Natural killer cell (primary cell): Measurements from ENCODE around the gene GRHL3. TPM values are rescaled to one million over a fixed set of nuclear protein-coding genes. Genes with fewer than 3 reads are reported as not detected.

ENCODE experiments used
- ATAC-seq, 3 donors: fragments of 150-1000 bp in 2 of 3; fragments of 200-7000 bp in 1 of 3; cut with Tn5 transposase; 1 replicate in 1 of 3; 2 replicates in 2 of 3; pipeline ENCODE4 v1.10.0; 2021; ENCODE audit warnings: mild to moderate bottlenecking in 2 of 3, moderate library complexity in 2 of 3
- DNase-seq, 2 donors: peaks; one replicate each; pipeline versions ENCODE4 v3.0.0 to v3.0.0-alpha.2; 2013 to 2021; ENCODE audit warnings: mixed read lengths in 1 of 2
- H3K27ac ChIP-seq: one replicate; pipeline ENCODE4 v1.5.1; 2013; ENCODE audit warnings: mild to moderate bottlenecking, low read length
- H3K27me3 ChIP-seq: one replicate; pipeline ENCODE4 v1.6.1; 2013; ENCODE audit warnings: low read length; ENCODE audit not compliant: control insufficient read depth, insufficient read depth
- H3K36me3 ChIP-seq: one replicate; pipeline ENCODE4 v1.6.1; 2013; ENCODE audit warnings: low read length; ENCODE audit not compliant: control insufficient read depth, insufficient read depth
- H3K4me1 ChIP-seq: one replicate; pipeline ENCODE4 v1.6.1; 2013; ENCODE audit warnings: low read length; ENCODE audit not compliant: control insufficient read depth, insufficient read depth
- H3K4me3 ChIP-seq: one replicate; pipeline ENCODE4 v1.5.1; 2013; ENCODE audit warnings: low read length
- H3K9me3 ChIP-seq: one replicate; pipeline ENCODE4 v1.6.1; 2013; ENCODE audit warnings: low read length; ENCODE audit not compliant: control insufficient read depth, insufficient read depth
- H3K27ac Mint-ChIP-seq, 2 donors: one replicate each; pipeline ENCODE4 v1.8.0; 2022; ENCODE audit warnings: mild to moderate bottlenecking in 2 of 2, mixed read lengths in 2 of 2, moderate library complexity in 1 of 2
- H3K27me3 Mint-ChIP-seq, 2 donors: one replicate each; pipeline ENCODE4 v1.8.0; 2022; ENCODE audit warnings: low read depth in 2 of 2, mixed read lengths in 2 of 2
- H3K36me3 Mint-ChIP-seq: one replicate; pipeline ENCODE4 v1.8.0; 2022; ENCODE audit warnings: mixed read lengths
- H3K4me1 Mint-ChIP-seq, 2 donors: one replicate each; pipeline ENCODE4 v1.8.0; 2022; ENCODE audit warnings: mixed read lengths in 2 of 2
- H3K4me3 Mint-ChIP-seq: one replicate; pipeline ENCODE4 v1.8.0; 2022; ENCODE audit warnings: mild to moderate bottlenecking, moderate library complexity, mixed read lengths
- H3K9me3 Mint-ChIP-seq, 2 donors: one replicate each; pipeline ENCODE4 v1.8.0; 2022; ENCODE audit warnings: mixed read lengths in 2 of 2
- WGBS: methylation state at CpG from one replicate; pipeline ENCODE4 v1.1.7; 2013; ENCODE audit warnings: missing lambda C conversion rate; ENCODE audit not compliant: insufficient coverage; 5-methylcytosine and 5-hydroxymethylcytosine counted together
- intact Hi-C: fragments of 100-400 bp; cut with micrococcal nuclease; formaldehyde crosslinking; loops from one replicate; pipeline ENCODE4 v1.14.2; 2022
- total RNA-seq, 4 donors: library from RNA; stranded (reverse); fragments of 120-200 nt in 1 of 4; gene quantifications; one replicate each; pipeline versions ENCODE4 v1.2.3 to v1.2.4, GENCODE V29; 2013 to 2022
- TF ChIP-seq, protein P1 (sequence below): fragments of 200-600 bp; IDR thresholded peaks from one replicate; pipeline ENCODE4 v1.8.0; 2022; ENCODE audit warnings: antibody characterized with exemption

GRHL3 gene
- total RNA-seq, 3 donors from 2014 or later (not counting 1 experiment from before 2014, with no cell fraction given), result not detected

GRCh38 chr1:24357038-24357437 is 37.9 kb downstream of the GRHL3 start:
- no peak overlapping the region for H3K27ac Mint-ChIP-seq
- H3K36me3 ChIP-seq, result no peaks in the 10 kb centered on the region
- H3K4me3 Mint-ChIP-seq, result no peak overlapping the region
- TF ChIP-seq, protein P1, sequence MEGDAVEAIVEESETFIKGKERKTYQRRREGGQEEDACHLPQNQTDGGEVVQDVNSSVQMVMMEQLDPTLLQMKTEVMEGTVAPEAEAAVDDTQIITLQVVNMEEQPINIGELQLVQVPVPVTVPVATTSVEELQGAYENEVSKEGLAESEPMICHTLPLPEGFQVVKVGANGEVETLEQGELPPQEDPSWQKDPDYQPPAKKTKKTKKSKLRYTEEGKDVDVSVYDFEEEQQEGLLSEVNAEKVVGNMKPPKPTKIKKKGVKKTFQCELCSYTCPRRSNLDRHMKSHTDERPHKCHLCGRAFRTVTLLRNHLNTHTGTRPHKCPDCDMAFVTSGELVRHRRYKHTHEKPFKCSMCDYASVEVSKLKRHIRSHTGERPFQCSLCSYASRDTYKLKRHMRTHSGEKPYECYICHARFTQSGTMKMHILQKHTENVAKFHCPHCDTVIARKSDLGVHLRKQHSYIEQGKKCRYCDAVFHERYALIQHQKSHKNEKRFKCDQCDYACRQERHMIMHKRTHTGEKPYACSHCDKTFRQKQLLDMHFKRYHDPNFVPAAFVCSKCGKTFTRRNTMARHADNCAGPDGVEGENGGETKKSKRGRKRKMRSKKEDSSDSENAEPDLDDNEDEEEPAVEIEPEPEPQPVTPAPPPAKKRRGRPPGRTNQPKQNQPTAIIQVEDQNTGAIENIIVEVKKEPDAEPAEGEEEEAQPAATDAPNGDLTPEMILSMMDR, result no peak
- H3K4me1 Mint-ChIP-seq, result no peaks in the 10 kb centered on the region
- H3K9me3 Mint-ChIP-seq, result no peaks in the 10 kb centered on the region
- no peaks in the 10 kb centered on the region for H3K4me1 ChIP-seq
- no peak overlapping the region for H3K27ac ChIP-seq
- ATAC-seq (no peak), DNase-seq (no peak)
- H3K9me3 ChIP-seq, result no peaks in the 10 kb centered on the region
- H3K4me3 ChIP-seq, result no peak overlapping the region
- intact Hi-C loops, result no loop called here
- WGBS, result 93% methylated on average over 6 of the region's 7 CpGs
- no peaks in the 10 kb centered on the region for H3K27me3 ChIP-seq
- no peaks in the 10 kb centered on the region for H3K36me3 Mint-ChIP-seq
- no peaks in the 10 kb centered on the region for H3K27me3 Mint-ChIP-seq

GRCh38 chr1:24360681-24361080 is 41.5 kb downstream of the GRHL3 start:
- Histone ChIP-seq H3K27me3 (no peaks in the 10 kb centered on the region), H3K9me3 (no peaks in the 10 kb centered on the region), H3K4me3 (no peak overlapping the region), H3K36me3 (no peaks in the 10 kb centered on the region), H3K27ac (no peak overlapping the region), H3K4me1 (no peaks in the 10 kb centered on the region)
- TF ChIP-seq, protein P1, result no peak
- WGBS, result 97% methylated on average over 10 of the region's 10 CpGs
- no peak overlapping the region for H3K4me3 Mint-ChIP-seq
- no peaks in the 10 kb centered on the region for H3K4me1 Mint-ChIP-seq
- no peaks in the 10 kb centered on the region for H3K36me3 Mint-ChIP-seq
- ATAC-seq (no peak), DNase-seq (no peak)
- no peak overlapping the region for H3K27ac Mint-ChIP-seq
- intact Hi-C loops, result no loop called here
- no peaks in the 10 kb centered on the region for H3K9me3 Mint-ChIP-seq
- H3K27me3 Mint-ChIP-seq, result no peaks in the 10 kb centered on the region

DNA sequence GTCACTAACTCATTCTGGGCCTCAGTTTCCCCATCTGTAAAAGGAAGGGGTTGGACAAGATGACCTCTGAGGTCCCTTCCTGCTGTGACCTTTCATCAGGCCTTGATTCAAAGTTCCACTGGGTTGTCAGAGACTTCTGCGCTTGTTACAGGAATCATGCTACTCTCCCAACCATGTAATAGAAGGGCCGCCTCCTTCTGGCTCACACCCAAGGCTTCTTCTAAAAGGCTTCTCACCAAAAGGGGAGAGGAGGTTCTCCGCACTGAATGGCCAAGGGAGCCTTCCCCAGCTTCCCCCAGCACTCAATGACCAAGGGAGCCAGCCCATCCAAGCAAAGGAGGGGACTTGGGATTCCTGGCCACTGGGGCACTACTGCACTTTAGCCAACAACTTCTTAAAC is 42.7 kb downstream of the GRHL3 start:
- Histone ChIP-seq H3K27ac (no peak overlapping the region), H3K4me1 (no peaks in the 10 kb centered on the region), H3K27me3 (no peaks in the 10 kb centered on the region), H3K9me3 (no peaks in the 10 kb centered on the region), H3K4me3 (no peak overlapping the region), H3K36me3 (no peaks in the 10 kb centered on the region)
- Mint-ChIP-seq H3K9me3 (no peaks in the 10 kb centered on the region), H3K4me1 (no peaks in the 10 kb centered on the region), H3K4me3 (no peak overlapping the region), H3K27me3 (no peaks in the 10 kb centered on the region), H3K27ac (no peak overlapping the region), H3K36me3 (no peaks in the 10 kb centered on the region)
- intact Hi-C loops, result no loop called here
- TF ChIP-seq, protein P1, result no peak
- DNase-seq (no peak), ATAC-seq (no peak)
- WGBS, result 100% methylated on average over 2 of the region's 3 CpGs

DNA sequence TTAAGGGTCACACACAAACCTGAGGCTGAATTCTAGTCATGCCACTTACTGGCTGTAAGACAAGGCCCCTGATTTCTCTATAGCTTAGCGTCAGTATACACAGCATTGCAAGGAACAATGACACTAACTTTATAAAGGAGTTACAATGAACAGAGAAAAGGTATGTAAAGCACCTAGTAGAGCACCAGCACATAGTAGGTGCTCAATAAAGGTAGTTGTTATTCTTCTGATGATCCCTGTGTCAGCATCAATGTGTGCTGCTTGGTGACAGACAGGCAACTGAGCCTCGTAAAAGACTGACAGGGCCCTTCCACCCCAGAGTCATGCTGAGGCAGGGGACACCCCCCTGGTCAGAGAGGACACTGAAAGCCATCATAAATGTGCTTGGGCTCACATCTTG is 43.2 kb downstream of the GRHL3 start:
- Histone ChIP-seq H3K4me1 (no peaks in the 10 kb centered on the region), H3K9me3 (no peaks in the 10 kb centered on the region), H3K36me3 (no peaks in the 10 kb centered on the region), H3K27me3 (no peaks in the 10 kb centered on the region), H3K27ac (no peak overlapping the region), H3K4me3 (no peak overlapping the region)
- TF ChIP-seq, protein P1, result no peak
- 100% methylated on average over 2 of the region's 2 CpGs for WGBS
- Mint-ChIP-seq H3K27me3 (no peaks in the 10 kb centered on the region), H3K9me3 (no peaks in the 10 kb centered on the region), H3K27ac (no peak overlapping the region), H3K36me3 (no peaks in the 10 kb centered on the region), H3K4me1 (no peaks in the 10 kb centered on the region), H3K4me3 (no peak overlapping the region)
- no peak for ATAC-seq
- no peak for DNase-seq
- intact Hi-C loops, result no loop called here
